Hepatic stellate cell (primary cell): ENCODE data around the gene PRR23B.
"Not testable (repeated sequence)": the region's sequence is repeated elsewhere in the genome, so short reads cannot be mapped to it uniquely, and the experiment has no call there.

Experiments used
- DNase-seq: peaks from one replicate; pipeline ENCODE4 v3.0.0; 2011; ENCODE audit warnings: low spot score

Gene PRR23B

DNA sequence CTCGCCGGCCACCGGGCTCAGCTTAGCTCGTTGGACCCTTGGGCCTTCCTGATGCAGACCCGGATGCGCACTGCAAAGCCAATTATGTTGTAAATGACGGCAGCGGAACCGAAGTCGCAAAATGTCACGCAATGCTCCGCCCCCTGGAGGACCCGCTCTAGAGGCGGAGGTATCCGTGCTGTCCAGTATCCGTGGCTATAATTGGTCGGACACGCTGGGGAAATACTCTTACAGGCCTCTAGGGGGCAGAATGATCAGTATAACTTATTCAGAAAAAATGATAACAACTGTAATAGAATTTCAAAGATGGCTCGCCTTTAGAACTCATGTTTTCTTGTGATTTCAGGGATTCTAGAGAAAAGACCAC, at the start of gene PRR23B:
Gene PRR23B, minus strand, starts transcription at position 59 of the 367 bp plus-strand sequence. CDS start 265 bp downstream, outside the sequence.
- no peak for DNase-seq

DNA sequence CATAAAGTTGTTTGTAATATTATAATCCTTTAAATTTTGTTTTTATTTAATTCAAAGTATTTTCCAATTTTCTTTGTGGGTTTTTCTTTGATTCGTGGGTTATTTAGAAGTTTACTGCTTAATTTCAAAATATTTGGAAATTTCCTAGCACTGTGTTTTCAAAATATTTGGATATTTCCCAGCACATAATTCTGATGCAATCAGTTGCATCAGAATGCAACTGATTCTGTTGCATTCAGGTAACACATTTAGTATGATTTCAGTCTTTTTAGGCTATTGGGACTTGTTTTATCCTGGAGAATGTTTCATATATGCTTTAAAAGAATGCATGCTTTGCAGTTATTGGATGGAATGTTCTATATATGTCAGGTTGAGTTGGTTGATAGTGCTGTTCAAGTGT, 42.2 kb upstream of the PRR23B start:
- no peak for DNase-seq

DNA sequence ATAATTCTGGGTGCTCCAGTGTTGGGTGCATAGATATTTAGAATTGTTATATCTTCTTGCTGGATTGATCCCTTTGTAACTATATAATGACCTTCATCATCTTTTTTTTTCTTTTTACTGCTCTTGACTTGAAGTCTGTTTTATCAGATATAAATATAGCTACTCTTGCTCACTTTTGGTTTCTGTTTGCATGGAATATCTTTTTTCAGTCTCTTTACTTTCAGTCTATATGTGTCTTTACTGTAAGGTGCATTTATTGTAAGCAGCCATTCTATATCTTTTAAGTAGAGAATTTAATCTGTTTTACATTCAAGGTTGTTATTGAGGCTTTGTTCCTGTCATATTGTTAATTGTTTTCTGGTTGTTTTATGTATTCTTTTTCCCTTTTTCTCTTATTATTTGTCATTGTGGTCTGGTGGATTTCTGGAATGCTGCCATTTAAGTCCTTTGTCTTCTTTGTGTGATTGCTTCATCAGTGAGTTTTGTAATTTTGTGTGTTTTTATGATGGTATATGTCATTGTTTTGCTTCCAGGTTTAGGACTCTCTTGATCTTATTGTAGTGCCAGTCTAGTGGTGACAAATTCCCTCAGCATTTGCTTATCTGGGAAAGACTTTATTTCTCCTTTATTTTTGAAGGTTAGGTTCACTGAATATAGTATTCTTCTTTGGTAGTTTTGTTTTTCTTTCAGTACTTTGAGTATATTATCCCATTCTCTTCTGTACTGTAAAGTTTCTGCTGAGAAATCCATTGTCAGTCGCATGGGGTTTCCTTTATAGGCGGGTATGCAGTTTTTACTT, 32.3 kb upstream of the PRR23B start:
- DNase-seq, result no peak

DNA sequence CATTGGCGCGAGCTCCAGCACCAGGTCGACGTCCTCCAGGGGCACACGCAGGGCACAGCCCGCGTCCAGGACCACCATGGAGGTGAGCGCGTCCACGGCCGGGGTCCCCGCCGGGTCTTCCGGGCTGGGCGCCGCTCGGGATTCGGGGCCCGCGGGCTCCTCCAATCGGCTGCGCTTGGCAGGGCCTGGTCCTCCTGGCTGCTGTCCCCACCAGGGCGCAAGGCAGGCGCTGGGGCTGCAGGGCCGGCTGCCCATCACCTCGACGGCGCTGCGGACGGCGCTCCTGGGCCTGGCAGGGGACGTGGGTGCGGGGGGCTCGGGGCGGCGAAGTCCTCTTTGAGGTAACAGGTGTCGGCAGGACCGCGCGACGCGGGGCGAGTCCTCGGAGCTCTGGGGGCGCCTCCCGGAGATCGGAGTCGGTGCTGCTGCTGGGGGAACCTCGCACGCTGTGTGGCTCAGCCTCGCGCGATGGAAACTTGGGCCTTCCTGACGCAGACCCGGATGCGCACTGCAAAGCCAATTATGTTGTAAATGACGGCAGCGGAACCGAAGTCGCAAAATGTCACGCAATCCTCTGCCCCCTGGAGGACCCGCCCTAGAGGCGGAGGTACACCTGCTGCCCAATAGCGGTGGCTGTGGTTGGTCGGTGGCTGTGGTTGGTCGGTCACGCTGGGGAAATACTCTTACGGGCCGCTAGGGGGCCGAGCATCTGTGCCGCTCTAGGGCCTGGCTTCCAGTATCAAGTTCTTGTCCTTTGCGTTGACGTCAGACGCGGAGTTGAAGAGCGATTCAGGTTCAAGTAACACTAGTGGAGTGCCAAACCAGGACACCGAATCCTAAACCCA, 23.9 kb upstream of the PRR23B start, which contains the start of gene PRR23C:
Gene PRR23C, minus strand, starts transcription at position 527 of the 845 bp plus-strand sequence. Its CDS starts 272 bp downstream, at position 255.
- no peak for DNase-seq

DNA sequence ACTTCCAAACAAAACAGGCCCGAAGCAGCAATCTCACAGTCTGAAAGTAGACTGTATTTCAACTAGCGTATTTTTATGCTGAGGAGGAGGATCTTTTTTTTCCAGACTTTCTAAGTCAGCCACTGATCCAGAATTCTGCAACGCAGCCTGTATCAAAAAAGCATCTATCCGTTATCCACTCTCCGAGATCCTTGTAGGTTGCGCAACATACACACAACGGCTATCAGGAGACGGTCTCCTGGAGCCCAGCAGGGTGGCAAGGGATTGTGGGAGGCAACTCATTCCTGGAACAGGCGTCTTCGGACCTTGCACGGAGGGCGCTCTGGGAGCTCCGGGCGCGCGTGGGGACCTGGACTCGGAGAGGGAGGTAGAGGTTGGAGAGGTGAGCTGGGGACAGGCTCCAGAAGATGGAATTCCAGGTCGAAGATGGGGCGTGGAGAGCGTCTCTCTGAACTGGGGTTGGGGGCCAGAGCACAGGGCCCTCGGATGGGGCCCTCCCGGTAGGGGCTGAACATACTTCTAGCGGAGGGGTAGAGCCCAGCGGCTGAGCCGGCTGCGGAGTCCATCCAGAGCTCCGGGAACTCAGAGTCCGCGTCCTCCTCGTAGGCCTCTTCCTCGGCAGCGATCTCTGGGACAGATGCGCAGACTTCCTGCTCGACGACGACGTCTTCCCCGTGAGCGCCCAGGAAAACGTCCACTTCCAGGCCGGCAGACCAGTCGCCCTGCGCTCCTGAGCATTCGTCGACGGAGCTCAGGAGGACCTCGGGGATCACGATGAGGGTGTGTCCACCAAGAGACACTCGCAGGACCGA, 23.0 kb upstream of the PRR23B start:
- no peak for DNase-seq

DNA sequence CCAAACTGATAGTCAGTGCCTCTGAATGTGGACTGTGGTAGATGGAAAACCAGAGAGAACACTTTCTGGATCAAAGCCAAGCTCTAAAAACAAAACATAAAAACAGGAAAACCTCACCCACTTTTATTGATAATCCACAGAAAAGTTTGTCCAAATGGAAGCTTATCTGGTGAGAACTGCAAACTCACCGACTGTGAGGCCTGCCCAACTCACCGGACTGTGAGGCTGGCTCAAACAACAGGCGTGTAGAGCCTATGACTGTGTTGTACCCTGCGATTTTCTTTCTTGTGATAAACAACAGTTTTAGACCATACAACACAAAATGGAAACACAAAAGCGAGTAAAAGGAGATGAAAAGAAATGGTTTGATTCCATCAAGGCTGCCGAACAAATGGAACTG, 16.8 kb upstream of the PRR23B start:
- DNase-seq, result no peak

DNA sequence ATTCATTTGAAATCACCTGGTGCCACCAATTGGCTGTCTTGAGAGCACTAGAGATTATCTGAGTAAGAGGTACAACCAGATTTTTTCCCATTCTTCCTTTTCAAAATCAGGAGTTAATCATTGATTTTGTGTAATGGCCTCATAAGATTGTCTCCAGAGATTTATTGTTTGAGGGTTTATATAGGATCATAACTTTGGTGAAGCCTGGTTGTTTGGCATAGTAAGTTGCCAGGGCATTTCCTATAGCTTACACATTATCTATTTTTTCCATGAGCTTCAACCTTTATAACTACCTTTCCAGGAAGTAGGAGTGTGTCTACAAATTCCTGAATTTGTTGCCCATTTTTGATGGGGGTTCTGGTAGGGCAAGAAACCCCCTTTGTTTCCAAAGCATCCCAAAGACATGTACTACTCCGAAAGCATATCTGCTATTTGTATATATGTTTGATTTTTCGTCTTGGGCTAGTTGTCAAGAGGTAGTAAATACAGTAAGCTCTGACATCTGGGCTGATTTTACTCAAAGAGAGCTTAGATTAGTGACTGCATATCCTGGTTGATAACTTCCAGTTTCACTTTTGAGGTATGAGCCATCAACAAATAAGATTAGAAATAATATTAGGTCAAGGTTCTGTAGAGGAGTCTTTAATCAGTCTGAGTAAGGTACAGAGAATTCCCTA, 11.7 kb upstream of the PRR23B start:
- DNase-seq, result no peak

DNA sequence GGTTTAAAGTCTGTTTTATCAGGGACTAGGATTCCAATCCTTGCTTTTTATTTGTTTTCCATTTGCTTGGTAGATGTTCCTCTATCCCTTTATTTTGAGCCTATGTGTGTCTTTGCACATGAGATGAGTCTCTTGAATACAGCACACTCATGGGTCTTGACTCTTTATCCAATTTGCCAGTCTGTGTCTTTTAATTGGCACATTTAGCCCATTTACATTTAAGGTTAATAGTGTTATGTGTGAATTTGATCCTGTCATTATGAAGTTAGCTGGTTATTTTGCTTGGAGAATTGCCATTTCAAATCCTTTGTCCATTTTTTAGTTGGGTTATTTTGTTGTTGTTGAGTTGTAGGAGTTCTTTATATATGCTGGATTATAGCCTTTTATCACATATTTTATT, 9.8 kb upstream of the PRR23B start:
- not testable (repeated sequence) for DNase-seq

DNA sequence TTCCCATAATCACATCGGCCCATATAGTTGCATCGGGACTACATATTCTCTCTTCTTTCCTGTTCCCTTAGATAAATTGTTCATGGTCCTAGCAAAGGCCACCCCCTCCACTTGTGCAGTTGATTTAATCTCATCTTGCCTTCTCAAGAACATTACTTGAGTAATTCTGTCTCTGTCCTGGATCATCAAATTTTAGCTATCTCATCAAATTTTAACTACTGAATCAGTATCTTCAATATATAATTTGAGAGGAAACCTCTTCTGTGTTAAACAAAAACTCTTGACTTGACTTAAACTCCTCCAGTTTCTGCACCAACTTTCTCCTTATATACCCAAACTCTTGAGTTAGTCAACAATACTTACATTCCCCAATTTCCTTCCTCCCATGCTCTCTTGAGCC, 4.2 kb upstream of the PRR23B start:
- DNase-seq, result no peak

DNA sequence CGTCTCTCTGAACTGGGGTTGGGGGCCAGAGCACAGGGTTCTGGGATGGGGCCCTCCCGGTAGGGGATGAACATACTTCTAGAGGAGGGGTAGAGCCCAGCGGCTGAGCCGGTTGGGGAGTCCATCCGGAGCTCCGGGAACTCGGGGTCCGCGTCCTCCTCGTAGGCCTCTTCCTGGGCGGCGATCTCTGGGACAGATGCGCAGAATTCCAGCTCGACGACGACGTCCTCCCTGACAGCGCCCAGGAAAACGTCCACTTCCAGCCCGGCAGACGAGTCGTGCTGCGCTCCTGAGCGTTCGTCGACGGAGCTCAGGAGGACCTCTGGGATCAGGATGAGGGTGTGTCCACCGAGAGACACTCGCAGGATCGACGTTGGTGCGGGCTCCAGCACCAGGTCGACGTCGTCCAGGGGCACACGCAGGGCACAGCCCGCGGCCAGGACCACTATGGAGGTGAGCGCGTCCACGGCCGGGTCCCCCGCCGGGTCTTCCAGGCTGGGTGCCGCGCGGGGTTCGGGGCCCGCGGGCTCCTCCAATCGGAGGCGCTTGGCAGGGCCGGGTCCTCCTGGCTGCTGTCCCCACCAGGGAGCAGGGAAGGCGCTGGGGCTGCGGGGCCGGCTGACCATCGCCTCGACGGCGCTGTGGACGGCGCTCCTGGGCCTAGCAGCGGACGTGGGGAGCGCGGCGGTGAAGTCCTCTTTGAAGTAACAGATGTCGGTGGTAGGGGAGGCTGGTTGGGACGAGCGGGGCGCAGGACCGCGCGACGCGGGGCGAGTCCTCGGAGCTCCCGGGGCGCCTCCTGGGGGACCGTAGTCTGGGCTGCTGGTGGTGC, 474 bp downstream of the PRR23B start:
- no peak for DNase-seq

DNA sequence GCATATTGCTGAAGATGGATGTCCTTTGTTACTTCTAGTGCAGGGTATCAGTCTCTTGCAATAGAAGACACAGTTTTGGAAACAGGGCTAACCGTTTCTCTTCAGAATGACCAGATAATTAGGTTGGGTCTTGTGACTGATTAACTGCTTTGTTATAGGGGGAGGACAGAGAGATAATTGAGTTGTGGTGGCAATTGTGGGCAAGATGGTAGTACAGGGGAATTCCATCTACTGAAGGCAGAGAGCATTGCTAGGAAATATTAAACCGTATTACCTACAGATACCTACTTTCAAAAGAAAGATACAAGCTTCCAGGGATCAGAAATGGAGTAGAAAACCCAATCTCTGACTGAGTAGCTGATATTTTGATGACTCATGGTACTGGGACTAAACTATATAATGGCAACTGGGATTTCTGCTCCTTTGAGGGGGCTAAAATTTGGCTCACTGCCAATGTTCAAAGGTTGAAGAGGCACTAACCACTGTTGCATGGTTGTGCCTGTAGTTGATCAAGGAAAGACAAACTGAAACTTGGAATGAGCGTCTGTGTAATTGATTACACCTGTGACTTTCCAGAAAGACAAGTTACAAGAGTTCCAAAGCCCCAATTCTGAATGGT, 4.2 kb downstream of the PRR23B start:
- no peak for DNase-seq

DNA sequence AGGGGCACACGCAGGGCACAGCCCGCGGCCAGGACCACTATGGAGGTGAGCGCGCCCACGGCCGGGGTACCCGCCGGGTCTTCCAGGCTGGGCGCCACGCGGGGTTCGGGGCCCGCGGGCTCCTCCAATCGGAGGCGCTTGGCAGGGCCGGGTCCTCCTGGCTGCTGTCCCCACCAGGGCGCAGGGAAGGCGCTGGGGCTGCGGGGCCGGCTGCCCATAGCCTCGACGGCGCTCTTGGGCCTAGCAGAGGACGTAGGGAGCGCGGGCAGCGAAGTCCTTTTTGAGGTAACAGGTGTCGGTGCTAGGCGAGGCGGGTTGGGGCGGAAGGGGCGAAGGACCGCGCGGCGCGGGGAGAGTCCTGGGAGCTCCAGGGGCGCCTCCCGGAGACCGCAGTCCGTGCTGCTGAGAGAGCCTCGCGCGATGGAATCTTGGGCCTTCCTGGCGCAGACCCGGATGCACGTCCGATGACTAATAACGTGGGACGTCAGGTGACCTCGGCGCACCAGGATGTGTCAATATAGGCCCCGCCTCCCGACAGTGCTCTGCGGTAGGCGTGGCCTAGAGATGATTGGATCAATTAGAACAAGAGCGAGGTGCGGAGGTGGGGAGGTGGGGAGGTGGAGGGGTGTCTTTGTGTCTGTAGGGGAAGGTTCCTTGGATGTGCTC, 14.5 kb downstream of the PRR23B start, which contains the start of gene PRR23A:
Gene PRR23A, minus strand, starts transcription at position 218 of the 666 bp plus-strand sequence. Its CDS starts 0 bp downstream, at position 218.
- no peak for DNase-seq

DNA sequence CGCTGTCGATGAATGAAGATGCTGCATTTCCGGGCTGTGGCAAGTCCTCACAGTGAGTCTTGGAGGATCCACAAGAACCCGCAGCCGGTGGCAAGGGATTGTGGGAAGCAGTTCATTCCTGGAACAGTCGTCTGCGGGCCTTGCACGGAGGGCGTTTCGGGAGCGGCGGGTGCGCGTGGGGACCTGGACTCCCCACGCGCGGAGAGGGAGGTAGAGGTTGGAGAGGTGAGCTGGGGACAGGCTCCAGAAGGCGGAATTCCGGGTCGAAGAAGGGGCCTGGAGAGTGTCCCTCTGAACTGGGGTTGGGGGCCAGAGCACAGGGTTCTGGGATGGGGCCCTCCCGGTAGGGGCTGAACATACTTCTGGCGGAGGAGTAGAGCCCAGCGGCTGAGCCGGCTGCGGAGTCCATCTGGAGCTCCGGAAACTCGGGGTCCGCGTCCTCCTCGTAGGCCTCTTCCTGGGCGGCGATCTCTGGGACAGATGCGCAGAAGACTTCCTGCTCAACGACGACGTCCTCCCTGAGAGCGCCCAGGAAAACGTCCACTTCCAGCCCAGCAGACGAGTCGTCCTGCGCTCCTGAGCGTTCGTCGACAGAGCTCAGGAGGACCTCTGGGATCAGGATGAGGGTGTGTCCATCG, 15.3 kb downstream of the PRR23B start:
- DNase-seq, result no peak

DNA sequence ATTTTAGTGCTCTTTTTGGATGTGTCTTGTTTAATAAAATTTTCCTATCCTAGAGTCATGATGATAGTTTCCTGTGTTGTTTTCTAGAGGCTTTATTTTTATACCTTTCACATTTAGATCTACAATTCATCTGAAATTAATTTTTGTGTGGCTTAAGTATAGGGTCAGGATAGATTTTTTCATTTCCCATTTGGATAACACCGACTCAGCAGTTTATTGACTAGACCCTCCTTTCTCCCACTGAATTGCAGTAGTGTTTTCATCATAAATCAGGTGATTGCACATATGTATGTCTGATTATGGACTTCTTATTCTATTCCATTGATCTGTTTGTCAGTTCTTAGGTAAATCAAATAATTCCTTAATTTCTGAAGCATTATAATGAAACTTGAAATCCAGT, 25.0 kb downstream of the PRR23B start:
- no peak for DNase-seq

DNA sequence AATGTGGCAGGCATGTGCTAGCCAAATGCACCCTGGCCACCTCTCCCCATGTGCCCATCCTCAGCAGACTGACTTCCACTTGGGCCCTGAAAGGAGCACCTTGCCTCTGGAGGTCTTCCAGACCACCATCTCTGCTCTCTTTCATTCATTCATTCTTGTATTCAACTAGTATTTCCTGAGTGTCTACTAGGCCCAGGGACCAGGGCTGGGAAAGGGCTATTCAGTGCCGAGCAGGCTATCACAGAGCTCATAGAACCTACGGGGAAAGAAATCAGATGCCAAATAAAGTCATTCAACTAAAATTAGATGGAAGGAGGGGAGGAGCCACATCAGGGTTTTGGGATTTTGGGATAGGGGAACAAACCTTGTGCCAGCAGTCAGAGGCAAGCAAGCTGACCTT, 33.5 kb downstream of the PRR23B start:
- DNase-seq, result no peak

DNA sequence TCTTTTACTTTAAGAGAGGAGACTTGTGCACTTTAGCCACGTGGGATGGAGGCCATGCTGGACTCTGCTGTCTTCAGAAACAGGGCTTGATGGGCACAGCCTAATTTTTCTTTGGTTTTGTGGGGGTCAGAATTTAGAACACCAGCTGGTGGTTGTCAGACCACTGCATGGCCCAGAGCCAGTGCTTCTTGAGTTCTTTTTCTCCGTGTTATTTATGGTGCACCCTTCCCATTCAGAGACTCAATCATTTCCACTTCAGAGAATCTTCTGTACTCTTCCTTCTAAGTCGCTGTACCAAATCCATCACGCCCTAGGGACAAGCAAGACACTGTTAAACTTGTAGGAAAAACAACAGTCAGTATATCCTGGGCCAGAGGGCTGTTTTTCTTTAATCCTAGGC, 34.8 kb downstream of the PRR23B start:
- no peak for DNase-seq

DNA sequence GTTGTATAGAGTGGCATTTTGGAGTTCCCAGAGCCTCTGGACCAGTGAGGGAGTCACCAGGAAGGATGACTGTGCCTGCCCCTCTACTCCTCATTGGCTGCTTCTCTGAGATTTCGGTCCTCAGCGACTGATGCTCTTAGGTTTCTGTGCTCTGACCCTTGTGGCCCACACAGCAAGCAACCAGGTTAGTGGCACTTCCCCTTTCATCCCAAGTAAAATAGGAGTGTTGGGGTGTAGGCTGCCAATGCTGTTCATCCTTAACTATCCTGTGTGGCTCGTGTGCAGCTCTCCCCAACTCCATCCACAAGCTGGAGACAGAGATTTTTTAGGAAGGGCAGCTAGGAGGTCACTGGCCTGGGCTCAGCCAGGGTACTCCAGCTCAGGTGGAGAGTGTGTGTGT, 35.9 kb downstream of the PRR23B start:
- no peak for DNase-seq

DNA sequence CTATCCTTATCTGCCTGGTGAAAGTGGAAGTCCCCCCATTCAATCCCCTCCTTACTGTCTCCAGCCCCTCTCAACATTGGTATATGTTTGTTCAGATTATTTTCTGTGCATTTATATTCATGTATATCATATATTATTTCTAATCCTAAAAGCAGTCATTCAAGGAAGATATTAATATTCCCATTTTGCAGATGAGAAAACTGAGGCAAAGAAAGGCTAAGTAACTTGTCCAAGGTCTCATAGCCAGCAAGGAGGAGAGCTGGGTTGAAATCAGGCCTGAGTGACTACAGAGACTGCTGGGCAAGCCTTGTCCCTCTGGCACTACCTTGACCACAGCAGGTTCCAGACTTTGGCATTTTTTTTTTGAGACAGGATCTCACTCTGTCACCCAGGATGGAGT, 44.7 kb downstream of the PRR23B start:
- no peak for DNase-seq

DNA sequence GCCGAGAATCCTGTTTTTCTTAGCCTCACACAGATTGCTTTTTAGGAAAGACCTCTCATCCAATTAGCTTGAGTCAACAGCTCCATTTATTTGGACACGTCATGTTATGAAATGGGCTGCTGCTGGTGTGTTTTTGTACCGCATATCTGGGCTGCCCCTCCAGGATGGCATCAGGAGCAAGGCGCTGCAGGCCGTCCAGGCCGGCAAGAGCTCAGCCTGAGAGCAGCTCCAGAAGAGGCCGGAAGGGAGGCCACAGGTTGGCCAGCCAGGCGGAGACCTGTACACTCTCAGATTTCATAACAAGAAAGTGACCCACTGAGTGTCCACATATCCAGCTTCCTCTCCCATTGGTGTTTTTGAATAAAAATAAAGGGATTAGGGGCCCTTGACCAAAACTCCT, 45.4 kb downstream of the PRR23B start:
- no peak for DNase-seq
